HG03025 (cell line): ENCODE data around the gene MAD2L2.

Source experiments
- ATAC-seq: cut with Tn5 transposase; IDR thresholded peaks from one replicate; pipeline ENCODE4 v1.9.1; 2021; ENCODE audit warnings: mild to moderate bottlenecking, moderate library complexity; ENCODE audit not compliant: unreplicated experiment, low FRiP score

MAD2L2 gene

DNA sequence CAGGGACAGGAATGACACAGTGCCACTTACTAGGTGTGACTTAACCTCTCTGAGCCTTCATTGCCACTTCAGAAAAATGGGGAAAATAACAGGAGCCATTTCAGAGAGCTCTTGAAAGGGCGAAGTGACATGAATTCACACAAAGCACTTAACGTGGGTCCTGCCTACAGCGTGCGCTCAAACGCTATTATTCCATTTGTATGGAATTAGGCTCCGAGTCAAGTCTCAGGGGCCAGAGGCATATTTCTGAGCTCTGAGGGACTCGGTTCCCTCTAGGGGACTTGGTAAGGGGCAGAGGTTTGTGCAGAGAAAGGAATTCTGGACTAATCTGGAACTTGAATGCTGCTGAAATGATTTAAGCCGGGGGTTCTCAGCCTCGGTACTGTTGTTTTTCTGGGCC is 24.6 kb upstream of the MAD2L2 start:
- no peak for ATAC-seq

DNA sequence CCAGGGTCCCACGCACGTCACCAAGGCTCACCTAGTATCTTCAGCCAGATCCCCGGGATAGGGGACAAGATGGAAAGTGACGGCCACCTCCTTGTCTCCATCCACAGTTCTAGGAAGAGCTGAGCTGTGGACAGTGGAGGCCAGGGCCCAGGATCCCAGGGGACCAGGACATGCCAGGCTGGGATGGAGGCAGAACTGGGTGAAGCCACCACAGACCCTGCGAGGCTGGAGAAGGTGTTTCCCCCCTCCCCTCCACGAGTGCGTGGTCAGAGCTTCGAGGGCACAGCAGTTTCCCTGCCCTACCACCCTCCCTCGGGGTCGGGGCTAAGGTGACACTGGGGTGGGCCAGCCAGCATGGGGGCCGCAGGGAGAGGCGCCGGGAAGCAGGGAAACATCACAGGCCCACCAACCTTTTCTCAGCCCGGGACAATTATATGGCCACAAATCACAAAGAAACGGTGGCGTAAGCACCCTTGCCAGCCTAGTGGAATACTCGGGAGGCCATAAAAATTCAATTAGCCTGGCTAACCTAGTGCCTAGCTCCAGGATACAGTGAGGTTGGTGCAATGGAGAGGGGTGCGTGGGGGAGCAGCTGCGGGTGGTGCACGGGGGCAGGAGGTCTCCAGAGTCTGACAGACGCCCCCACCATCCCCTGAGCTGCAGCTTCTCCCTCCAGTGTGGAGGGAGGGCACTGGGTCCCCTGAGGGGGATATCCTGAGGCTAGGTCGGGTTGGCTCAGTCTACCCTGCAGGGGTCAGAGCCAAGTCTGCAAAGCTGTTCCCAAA is 23.9 kb upstream of the MAD2L2 start:
- no peak for ATAC-seq

DNA sequence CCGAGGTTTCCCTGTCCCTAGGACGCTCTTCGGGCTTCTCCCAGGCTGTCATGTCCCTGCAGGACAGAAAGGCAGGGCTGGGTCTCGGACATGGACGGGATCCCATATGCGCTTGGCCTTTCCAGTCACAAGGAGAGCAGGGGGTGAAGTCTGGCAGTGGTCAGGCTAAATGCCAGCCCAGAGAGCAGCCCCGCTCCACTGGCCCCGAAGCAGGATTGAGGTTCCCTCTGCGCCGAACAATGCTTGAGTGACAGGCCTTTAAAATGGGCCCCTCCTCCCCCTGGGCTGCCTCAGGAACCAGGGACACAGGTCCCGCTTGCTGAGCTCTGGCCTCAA is 23.2 kb upstream of the MAD2L2 start:
- no peak for ATAC-seq

GRCh38 chr1:11703357-11704193 is 22.6 kb upstream of the MAD2L2 start:
- no peak for ATAC-seq

DNA sequence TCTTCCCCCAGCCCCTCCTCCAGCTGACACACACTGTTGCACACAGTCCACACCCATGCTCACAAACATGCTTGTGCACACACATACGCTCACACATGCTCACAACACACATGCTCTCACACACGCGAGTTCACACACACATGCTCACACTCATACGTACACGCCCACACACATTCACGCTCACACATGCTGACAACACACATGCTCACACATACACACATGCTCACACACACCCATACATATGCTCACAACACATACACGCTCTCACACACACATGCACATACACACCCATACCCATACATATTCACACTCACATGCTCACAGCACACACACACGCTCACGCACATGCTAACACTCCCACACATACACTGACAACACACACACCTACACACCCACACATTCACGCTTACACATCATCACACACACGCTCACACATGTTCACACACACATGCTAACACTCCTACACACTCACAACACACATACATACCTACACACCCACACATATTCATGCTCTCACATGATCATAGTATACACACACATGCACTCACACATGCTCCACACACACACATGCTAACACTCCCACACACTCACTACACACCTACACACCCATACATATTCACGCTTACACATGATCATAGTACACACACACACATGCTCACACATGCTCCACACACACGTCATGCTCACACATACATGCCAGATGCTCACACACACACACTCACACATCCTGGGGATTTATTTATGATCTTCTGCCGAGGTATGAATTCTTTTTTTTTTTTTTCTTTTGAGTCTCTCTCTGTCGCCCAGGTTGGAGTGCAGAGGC is 21.2 kb upstream of the MAD2L2 start:
- no peak for ATAC-seq

DNA sequence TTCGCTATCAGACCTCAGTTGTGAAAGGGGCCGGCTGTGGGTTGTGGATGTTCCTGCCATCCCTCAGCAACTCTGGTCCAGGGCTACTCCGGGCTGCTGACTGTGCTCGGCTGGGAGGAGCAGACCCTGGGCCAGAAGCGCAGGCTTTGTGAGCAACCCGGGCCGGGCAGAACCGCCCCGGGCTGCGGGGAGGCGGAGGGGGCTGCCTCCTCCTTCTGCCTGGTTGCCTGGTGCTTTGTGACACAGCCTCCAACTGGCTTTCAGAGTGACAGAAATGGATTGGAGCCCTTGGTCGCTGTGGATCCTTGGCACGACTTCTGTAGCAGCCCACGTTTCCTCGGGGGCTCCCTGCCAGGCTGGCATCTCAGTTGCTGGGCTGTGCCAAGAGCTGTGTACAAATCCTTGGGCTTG is 20.6 kb upstream of the MAD2L2 start:
- ATAC-seq: no peak

DNA sequence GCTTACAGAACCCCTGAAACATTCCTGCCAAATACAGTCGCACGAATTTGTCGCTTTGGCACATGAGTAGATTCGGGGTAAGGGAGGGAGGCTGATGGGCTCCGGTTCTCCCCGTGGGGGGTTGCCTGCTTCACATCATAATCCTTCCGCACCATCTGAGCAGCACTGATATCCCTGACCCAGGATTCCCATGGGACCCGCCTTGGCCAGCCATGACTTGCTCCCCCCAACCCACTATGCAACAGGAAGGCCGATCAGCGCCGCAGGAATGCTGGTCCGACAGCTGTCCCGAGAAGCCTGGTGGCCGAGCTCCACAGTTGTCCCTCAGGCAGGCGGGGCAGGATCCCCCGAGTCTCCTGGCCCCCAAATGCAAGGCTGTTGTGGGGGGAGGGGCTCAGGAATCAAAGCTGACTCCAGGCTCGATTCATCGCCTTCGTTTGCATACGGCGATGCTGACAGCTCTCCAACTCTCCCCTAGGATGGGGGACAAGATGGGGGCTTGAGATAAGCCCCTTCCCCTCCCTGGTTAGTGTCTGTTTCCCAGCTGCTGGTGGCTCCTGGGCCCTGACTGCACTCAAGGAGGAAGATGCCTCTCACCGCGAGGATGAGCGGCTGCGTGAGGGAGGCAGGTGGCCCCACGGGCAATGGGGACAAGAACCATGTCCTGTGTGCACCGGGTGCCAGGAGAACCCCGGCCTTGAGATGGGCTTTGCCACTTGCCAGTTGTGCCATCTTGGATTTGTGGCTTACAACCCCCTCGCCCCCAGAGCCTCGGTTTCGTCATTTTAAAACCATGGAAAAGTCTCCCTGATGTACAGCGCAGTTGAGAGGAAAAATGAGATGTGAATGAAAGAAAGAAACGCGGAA is 19.9 kb upstream of the MAD2L2 start:
- no peak for ATAC-seq

DNA sequence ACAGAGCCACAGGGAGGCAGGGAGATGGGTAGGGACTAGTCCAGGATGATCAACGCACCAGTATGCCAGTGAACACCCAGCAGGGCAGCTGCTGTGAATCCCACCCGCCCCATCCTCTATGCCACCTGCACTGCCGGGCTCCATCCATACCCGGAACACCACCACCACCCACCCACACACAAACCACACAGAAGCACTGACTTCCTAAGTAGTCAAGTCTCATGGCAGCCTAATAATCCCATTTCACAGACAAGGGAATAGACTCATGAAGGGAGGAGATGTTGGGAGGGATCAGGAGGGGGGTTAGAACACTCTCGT is 16.9 kb upstream of the MAD2L2 start:
- no peak for ATAC-seq

DNA sequence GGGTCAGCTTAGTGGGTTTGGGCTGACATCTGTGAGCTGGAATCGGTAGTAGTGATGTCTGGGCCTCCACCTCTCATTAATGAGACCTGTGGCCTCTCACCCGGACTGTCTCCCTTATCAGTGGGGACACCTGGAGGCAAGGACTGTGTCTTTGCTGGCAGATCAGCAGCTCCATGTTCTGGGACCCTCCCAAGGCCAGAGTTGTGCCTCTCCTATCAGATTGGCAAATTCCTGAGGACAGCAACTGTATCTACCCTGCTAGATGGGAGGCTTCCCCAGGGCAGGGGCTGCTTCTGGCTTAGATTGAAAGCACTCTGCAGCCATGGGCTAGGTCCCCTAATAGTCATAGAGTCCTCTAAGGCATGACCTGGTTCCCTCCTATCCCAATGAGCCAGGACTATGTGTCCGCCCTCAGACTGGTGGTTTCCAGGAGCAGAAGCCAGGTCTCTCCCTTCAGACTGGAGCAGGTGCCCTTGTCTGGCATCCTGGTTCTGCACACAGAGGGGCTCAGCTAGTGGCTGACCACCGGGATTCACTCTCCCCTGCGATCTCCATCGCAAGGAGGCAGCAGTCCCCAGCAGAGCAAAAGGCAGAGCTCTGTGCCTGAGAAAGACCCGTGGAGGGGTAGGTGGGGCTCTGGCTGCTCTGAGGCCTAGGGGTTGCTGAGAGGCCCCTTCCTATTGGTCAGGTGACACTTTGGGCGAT is 16.4 kb upstream of the MAD2L2 start:
- no peak for ATAC-seq

DNA sequence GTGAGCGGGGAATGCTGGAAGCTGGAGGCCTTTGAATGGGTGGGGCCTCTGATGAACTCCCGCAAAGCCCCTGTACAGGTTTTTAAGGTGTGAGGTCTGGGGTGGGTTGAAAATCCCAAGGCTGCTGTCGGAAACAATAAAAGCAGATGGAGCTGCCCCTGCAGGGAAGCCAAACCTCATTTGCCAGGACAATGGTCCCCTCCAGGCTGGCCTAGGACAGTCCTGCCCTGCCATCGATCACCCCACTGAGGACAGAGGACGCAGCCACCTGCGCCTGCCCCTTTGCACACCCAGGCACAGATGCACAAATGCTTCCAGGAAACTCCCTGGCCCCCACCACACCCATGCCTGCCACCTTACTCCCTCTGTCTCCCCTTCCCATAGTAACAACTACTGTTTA is 14.9 kb upstream of the MAD2L2 start:
- ATAC-seq: no peak

DNA sequence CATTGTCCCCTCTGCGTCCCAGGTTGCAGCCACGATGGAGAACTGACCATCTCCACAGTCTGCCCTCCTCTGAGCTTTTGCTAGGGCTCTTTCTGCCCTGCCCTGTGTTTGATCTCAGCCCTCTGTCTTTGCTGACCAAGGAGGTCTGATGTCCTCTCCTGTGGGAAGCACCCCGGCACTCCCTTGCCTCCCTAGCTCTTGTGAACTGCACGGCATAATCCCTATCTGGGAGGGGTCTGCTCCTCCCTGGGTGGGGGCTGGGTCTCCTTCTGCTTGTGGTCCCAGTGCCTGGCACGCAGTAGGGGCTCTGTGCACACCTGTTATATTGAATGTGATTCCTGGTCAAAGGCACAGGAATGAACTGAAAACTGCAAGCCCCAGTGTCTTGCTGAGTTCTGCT is 13.0 kb upstream of the MAD2L2 start:
- no peak for ATAC-seq

- no peak for ATAC-seq
Observed at GRCh38 chr1:11693024-11693590, 12.2 kb upstream of the MAD2L2 start.

DNA sequence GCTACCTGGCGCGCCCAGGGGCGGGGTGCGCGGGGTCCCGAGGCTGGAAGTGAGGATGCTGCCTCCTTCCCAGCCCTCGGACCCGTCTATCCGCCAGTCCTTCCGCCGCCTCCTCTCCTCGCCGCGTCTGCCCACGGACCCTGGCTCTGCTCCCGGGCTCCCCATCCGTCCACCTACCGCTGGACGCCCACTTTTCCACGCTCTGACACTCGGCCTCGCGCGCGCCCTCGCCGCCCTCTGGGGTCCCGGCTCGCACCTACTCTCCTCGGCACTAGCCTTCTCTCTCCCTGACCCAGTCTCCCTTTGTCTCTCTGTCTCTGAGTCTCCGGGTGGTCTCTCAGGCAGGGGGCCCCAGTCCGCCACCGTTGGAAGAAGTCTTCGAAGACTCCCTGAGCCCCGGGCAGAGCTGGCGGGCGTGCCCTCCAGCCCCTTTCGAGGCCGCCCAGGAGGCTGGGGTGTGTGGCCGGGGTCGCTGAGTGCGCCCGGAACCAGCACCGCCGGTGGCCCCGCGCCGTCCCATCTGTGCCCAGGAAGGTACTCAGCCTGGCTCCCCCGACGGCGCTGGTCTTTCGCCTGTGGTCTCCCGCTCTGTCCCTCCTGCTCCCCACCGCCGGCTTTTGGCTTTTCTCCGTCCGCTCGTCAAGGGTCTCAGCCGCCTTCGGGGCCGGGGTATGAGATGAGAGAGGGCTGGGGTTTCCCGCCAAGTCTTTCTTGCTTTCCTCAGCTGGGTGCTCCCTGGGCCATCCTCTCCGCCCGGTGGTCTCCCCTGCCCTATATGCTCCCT is 11.2 kb upstream of the MAD2L2 start:
- ATAC-seq: no peak

- no peak for ATAC-seq
Observed at GRCh38 chr1:11691302-11691914, 10.5 kb upstream of the MAD2L2 start, which contains the start of gene DRAXIN. Gene DRAXIN (plus strand): TSS chr1:11691710. CDS start chr1:11706259, 14,549 bp downstream.

GRCh38 chr1:11690397-11691301 is 9.7 kb upstream of the MAD2L2 start:
- ATAC-seq: no peak

DNA sequence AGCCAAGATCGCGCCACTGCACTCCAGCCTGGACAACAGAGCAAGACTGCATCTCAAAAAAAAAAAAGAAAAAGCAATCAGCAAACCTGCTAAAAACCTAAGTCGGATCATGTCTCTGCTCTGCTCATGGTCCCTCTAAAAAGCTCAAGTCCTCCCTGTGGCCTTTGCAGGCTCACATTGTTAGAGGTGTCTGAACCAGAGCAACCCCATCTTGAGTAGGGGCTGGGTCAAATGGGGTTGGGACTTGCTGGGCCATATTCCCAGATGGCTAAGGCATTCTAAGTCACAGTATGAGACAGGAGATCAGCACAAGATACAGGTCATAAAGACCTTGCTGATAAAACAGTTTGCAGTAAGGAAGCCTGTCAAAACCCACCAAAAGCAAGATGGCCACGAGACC is 7.6 kb upstream of the MAD2L2 start:
- ATAC-seq: no peak

DNA sequence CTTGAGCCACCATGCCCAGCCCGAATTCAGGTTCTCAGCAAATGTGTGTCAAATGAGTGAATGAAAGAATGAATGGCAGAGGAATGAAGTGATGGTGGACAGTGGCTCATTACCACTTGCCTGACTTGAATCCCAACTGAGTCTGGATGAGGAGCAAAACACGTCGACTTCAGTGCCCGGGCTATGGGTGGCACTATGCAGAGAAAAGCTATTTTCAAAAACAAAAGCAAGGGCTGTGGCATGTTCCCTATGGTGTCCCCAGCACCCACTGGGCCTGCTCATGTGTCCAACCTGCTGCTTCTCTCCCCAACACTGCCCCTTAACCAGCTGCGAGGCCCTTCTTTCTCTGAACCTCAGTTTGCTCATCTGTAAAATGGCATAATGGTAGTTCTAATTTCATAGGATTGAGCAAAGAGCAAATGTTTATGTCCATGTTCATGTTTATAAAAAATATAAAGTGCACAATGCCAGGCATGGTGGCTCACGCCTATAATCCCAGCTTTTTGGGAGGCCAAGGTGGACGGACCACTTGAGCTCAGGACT is 4.3 kb upstream of the MAD2L2 start:
- no peak for ATAC-seq
